ENCODE measurements around the gene DGKB.

The DGKB gene

GRCh38 chr7:14551310-14551709 lies 351.2 kb downstream of the DGKB start:
- Mint-ChIP-seq H3K9me3 (peaks cover 5% of the 10 kb centered on the region), H3K27me3 (ENCODE audit: low read depth) (no peaks in the 10 kb centered on the region), H3K4me3 (no peak overlapping the region), H3K27ac (no peak overlapping the region), H3K36me3 (ENCODE audit: low read depth) (no peaks in the 10 kb centered on the region), H3K4me1 (ENCODE audit: low read depth) (no peaks in the 10 kb centered on the region)

GRCh38 chr7:14542624-14543023 lies 359.9 kb downstream of the DGKB start:
- no peaks in the 10 kb centered on the region for H3K27me3 Mint-ChIP-seq (ENCODE audit: low read depth)
- no peak overlapping the region for H3K4me3 Mint-ChIP-seq
- peaks cover under 1% of the 10 kb centered on the region for H3K9me3 Mint-ChIP-seq
- no peak overlapping the region for H3K27ac Mint-ChIP-seq
- no peaks in the 10 kb centered on the region for H3K4me1 Mint-ChIP-seq (ENCODE audit: low read depth)
- no peaks in the 10 kb centered on the region for H3K36me3 Mint-ChIP-seq (ENCODE audit: low read depth)

GRCh38 chr7:14521183-14521582 lies 381.4 kb downstream of the DGKB start:
- H3K9me3 Mint-ChIP-seq, result peaks cover 25% of the 10 kb centered on the region
- no peak overlapping the region for H3K27ac Mint-ChIP-seq
- H3K27me3 Mint-ChIP-seq (ENCODE audit: low read depth), result no peaks in the 10 kb centered on the region
- H3K4me3 Mint-ChIP-seq, result no peak overlapping the region
- no peaks in the 10 kb centered on the region for H3K4me1 Mint-ChIP-seq (ENCODE audit: low read depth)
- H3K36me3 Mint-ChIP-seq (ENCODE audit: low read depth), result no peaks in the 10 kb centered on the region

GRCh38 chr7:14510268-14510667 lies 392.3 kb downstream of the DGKB start:
- Mint-ChIP-seq H3K9me3 (peaks cover 14% of the 10 kb centered on the region), H3K27me3 (ENCODE audit: low read depth) (no peaks in the 10 kb centered on the region), H3K27ac (no peak overlapping the region), H3K4me1 (ENCODE audit: low read depth) (no peaks in the 10 kb centered on the region), H3K36me3 (ENCODE audit: low read depth) (no peaks in the 10 kb centered on the region), H3K4me3 (no peak overlapping the region)

GRCh38 chr7:14507617-14508016 lies 394.9 kb downstream of the DGKB start:
- Mint-ChIP-seq H3K36me3 (ENCODE audit: low read depth) (no peaks in the 10 kb centered on the region), H3K4me1 (ENCODE audit: low read depth) (no peaks in the 10 kb centered on the region), H3K27ac (no peak overlapping the region), H3K27me3 (ENCODE audit: low read depth) (no peaks in the 10 kb centered on the region), H3K9me3 (peaks cover 15% of the 10 kb centered on the region), H3K4me3 (no peak overlapping the region)

- Mint-ChIP-seq H3K9me3 (peaks cover 15% of the 10 kb centered on the region), H3K27me3 (ENCODE audit: low read depth) (no peaks in the 10 kb centered on the region), H3K36me3 (ENCODE audit: low read depth) (no peaks in the 10 kb centered on the region), H3K27ac (no peak overlapping the region), H3K4me1 (ENCODE audit: low read depth) (no peaks in the 10 kb centered on the region), H3K4me3 (no peak overlapping the region)
Measured at GRCh38 chr7:14505906-14506305, 396.6 kb downstream of the DGKB start.

- Mint-ChIP-seq H3K36me3 (ENCODE audit: low read depth) (no peaks in the 10 kb centered on the region), H3K9me3 (peaks cover 7% of the 10 kb centered on the region), H3K27me3 (ENCODE audit: low read depth) (no peaks in the 10 kb centered on the region), H3K4me3 (no peak overlapping the region), H3K4me1 (ENCODE audit: low read depth) (no peaks in the 10 kb centered on the region), H3K27ac (no peak overlapping the region)
Measured at GRCh38 chr7:14504134-14504533, 398.4 kb downstream of the DGKB start.

- H3K27ac Mint-ChIP-seq, result no peak overlapping the region
- no peaks in the 10 kb centered on the region for H3K4me1 Mint-ChIP-seq (ENCODE audit: low read depth)
- H3K9me3 Mint-ChIP-seq, result peaks cover 7% of the 10 kb centered on the region
- H3K4me3 Mint-ChIP-seq, result no peak overlapping the region
- no peaks in the 10 kb centered on the region for H3K27me3 Mint-ChIP-seq (ENCODE audit: low read depth)
- no peaks in the 10 kb centered on the region for H3K36me3 Mint-ChIP-seq (ENCODE audit: low read depth)
Measured at GRCh38 chr7:14503623-14504022, 398.9 kb downstream of the DGKB start.

GRCh38 chr7:14501436-14501835 lies 401.1 kb downstream of the DGKB start:
- H3K27ac Mint-ChIP-seq, result no peak overlapping the region
- no peaks in the 10 kb centered on the region for H3K36me3 Mint-ChIP-seq (ENCODE audit: low read depth)
- no peaks in the 10 kb centered on the region for H3K27me3 Mint-ChIP-seq (ENCODE audit: low read depth)
- no peaks in the 10 kb centered on the region for H3K4me1 Mint-ChIP-seq (ENCODE audit: low read depth)
- no peak overlapping the region for H3K4me3 Mint-ChIP-seq
- peaks cover 7% of the 10 kb centered on the region for H3K9me3 Mint-ChIP-seq

- Mint-ChIP-seq H3K4me1 (ENCODE audit: low read depth) (no peaks in the 10 kb centered on the region), H3K9me3 (no peaks in the 10 kb centered on the region), H3K4me3 (no peak overlapping the region), H3K36me3 (ENCODE audit: low read depth) (no peaks in the 10 kb centered on the region), H3K27me3 (ENCODE audit: low read depth) (no peaks in the 10 kb centered on the region), H3K27ac (no peak overlapping the region)
Measured at GRCh38 chr7:14497390-14497789, 405.2 kb downstream of the DGKB start.

GRCh38 chr7:14495633-14496032 lies 406.9 kb downstream of the DGKB start:
- no peak overlapping the region for H3K27ac Mint-ChIP-seq
- no peaks in the 10 kb centered on the region for H3K9me3 Mint-ChIP-seq
- no peaks in the 10 kb centered on the region for H3K27me3 Mint-ChIP-seq (ENCODE audit: low read depth)
- H3K4me1 Mint-ChIP-seq (ENCODE audit: low read depth), result no peaks in the 10 kb centered on the region
- H3K36me3 Mint-ChIP-seq (ENCODE audit: low read depth), result no peaks in the 10 kb centered on the region
- H3K4me3 Mint-ChIP-seq, result no peak overlapping the region

- no peaks in the 10 kb centered on the region for H3K36me3 Mint-ChIP-seq (ENCODE audit: low read depth)
Measured at GRCh38 chr7:14487701-14488395, 414.7 kb downstream of the DGKB start.

GRCh38 chr7:14483663-14484062 lies 418.9 kb downstream of the DGKB start:
- Mint-ChIP-seq H3K9me3 (no peaks in the 10 kb centered on the region), H3K27ac (no peak overlapping the region), H3K27me3 (ENCODE audit: low read depth) (no peaks in the 10 kb centered on the region), H3K4me3 (no peak overlapping the region), H3K36me3 (ENCODE audit: low read depth) (no peaks in the 10 kb centered on the region), H3K4me1 (ENCODE audit: low read depth) (no peaks in the 10 kb centered on the region)

More at GRCh38 chr7:14487701-14488395, 414.7 kb downstream of the DGKB start:
- no peaks in the 10 kb centered on the region for H3K4me1 Mint-ChIP-seq (ENCODE audit: low read depth)
- no peaks in the 10 kb centered on the region for H3K27me3 Mint-ChIP-seq (ENCODE audit: low read depth)
- H3K9me3 Mint-ChIP-seq, result peaks cover 3% of the 10 kb centered on the region
- no peak overlapping the region for H3K27ac Mint-ChIP-seq
- H3K4me3 Mint-ChIP-seq, result no peak overlapping the region

GRCh38 chr7:14480281-14480680 lies 422.3 kb downstream of the DGKB start:
- Mint-ChIP-seq H3K4me3 (no peak overlapping the region), H3K9me3 (no peaks in the 10 kb centered on the region), H3K27ac (no peak overlapping the region), H3K4me1 (ENCODE audit: low read depth) (no peaks in the 10 kb centered on the region), H3K27me3 (ENCODE audit: low read depth) (no peaks in the 10 kb centered on the region), H3K36me3 (ENCODE audit: low read depth) (no peaks in the 10 kb centered on the region)

GRCh38 chr7:14478834-14479510 lies 423.6 kb downstream of the DGKB start:
- Mint-ChIP-seq H3K4me3 (no peak overlapping the region), H3K27ac (no peak overlapping the region), H3K27me3 (ENCODE audit: low read depth) (no peaks in the 10 kb centered on the region), H3K9me3 (peaks cover 4% of the 10 kb centered on the region), H3K36me3 (ENCODE audit: low read depth) (no peaks in the 10 kb centered on the region), H3K4me1 (ENCODE audit: low read depth) (no peaks in the 10 kb centered on the region)

All from T-helper 1 cell treated with Interleukin-12 subunit alpha and Interleukin-12 subunit beta and Interleukin-4 antibody, amounts not matched to agents 30 μg/mL and 1 μg/mL, for 36 hours (primary cell).